MM.1S (cell line): ENCODE results near the gene SLC25A46.

Experiments used
- EZH2phosphoT487 ChIP-seq: fragments of 300-600 bp; sonication (generic); IDR thresholded peaks from 2 replicates; pipeline ENCODE4 v1.6.1; 2018; ENCODE audit warnings: antibody characterized with exemption, low read length
- TF ChIP-seq, protein P1 (sequence below): fragments of 300-600 bp; sonication (generic); IDR thresholded peaks from 2 replicates; pipeline ENCODE4 v1.5.1; 2016; ENCODE audit warnings: antibody characterized with exemption, low read length, mixed read lengths

DNA sequence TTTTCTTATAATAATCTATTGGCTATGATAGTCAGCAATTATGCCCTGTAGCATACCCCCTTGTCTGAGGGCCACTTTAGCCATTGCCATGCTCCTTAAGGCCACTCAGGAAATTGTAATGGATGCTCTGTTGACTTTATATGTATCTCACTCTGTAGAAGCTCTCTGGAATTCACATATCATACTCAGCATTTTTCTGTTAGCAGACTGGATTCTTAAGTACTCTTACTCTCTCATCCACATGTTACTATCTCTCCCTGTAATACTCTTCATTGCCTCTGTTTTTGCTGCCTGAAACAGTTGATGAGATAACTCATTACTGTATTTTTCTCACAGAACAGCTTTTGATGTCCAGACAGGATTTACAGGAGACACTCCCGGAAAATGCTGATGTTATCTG is 36.5 kb upstream of the SLC25A46 start:
- TF ChIP-seq, protein P1, sequence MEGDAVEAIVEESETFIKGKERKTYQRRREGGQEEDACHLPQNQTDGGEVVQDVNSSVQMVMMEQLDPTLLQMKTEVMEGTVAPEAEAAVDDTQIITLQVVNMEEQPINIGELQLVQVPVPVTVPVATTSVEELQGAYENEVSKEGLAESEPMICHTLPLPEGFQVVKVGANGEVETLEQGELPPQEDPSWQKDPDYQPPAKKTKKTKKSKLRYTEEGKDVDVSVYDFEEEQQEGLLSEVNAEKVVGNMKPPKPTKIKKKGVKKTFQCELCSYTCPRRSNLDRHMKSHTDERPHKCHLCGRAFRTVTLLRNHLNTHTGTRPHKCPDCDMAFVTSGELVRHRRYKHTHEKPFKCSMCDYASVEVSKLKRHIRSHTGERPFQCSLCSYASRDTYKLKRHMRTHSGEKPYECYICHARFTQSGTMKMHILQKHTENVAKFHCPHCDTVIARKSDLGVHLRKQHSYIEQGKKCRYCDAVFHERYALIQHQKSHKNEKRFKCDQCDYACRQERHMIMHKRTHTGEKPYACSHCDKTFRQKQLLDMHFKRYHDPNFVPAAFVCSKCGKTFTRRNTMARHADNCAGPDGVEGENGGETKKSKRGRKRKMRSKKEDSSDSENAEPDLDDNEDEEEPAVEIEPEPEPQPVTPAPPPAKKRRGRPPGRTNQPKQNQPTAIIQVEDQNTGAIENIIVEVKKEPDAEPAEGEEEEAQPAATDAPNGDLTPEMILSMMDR, result no peak
- no peak for TF ChIP-seq EZH2phosphoT487
